Left renal cortex interstitium (tissue), 4 donors: Measurements from ENCODE around the gene TIGAR. TPM values are rescaled to one million over a fixed set of nuclear protein-coding genes. Genes with fewer than 3 reads are reported as not detected.

Experiments
- DNase-seq, 4 donors: peaks; one replicate each; pipeline ENCODE4 v3.0.0-alpha.2; 2013; ENCODE audit warnings: low read depth in 4 of 4, low spot score in 2 of 4, missing footprints in 1 of 4
- polyA plus RNA-seq, 4 donors: library from polyadenylated mRNA; unstranded; fragments of 120-200 nt; gene quantifications; one replicate each; pipeline ENCODE4 v1.2.1, GENCODE V29; 2013; ENCODE audit not compliant: insufficient read length in 4 of 4

TIGAR gene
- 1 to 10 TPM; 6.9 to 8.4 (median 7.4) TPM for polyA plus RNA-seq

- DNase-seq = peak; percentile 75 to 93 (median 87)
Measured at GRCh38 chr12:4320853-4321701, at the start of gene TIGAR. TSS of gene TIGAR (plus strand) at chr12:4321213. CDS start at chr12:4321272, 59 bp downstream.

GRCh38 chr12:4271717-4272423, 49.1 kb upstream of the TIGAR start:
- DNase-seq = peak; percentile 66 to 81 (median 72)

GRCh38 chr12:4272424-4273272, 48.4 kb upstream of the TIGAR start:
- peak in 2 of 4 donors; percentile 44 to 71 for DNase-seq

GRCh38 chr12:4273273-4273651, 47.8 kb upstream of the TIGAR start:
- DNase-seq = peak in 1 of 4 donors; percentile 79

GRCh38 chr12:4273652-4274395, 47.2 kb upstream of the TIGAR start, which contains the start of gene CCND2:
TSS of gene CCND2 (plus strand) at chr12:4273762. CDS start at chr12:4274041, 279 bp downstream.
- peak in 3 of 4 donors; percentile 81 to 91 (median 90) for DNase-seq

GRCh38 chr12:4274396-4275015, 46.5 kb upstream of the TIGAR start:
- peak in 2 of 4 donors; percentile 32 to 41 for DNase-seq

GRCh38 chr12:4275016-4275869, 45.8 kb upstream of the TIGAR start:
- peak in 2 of 4 donors; percentile 50 to 75 for DNase-seq

GRCh38 chr12:4275870-4276301, 45.1 kb upstream of the TIGAR start:
- peak in 1 of 4 donors; percentile 34 for DNase-seq

- DNase-seq = peak; percentile 88 to 95 (median 89)
Measured at GRCh38 chr12:4276524-4277204, 44.3 kb upstream of the TIGAR start.

- DNase-seq = no peak
Measured at GRCh38 chr12:4277205-4277543, 43.8 kb upstream of the TIGAR start.

- no peak for DNase-seq
Measured at GRCh38 chr12:4277857-4278256, 43.2 kb upstream of the TIGAR start.

GRCh38 chr12:4278329-4279197, 42.5 kb upstream of the TIGAR start:
- DNase-seq = no peak

GRCh38 chr12:4279198-4279690, 41.8 kb upstream of the TIGAR start:
- DNase-seq = no peak

- no peak for DNase-seq
Measured at GRCh38 chr12:4280351-4281163, 40.5 kb upstream of the TIGAR start.

- DNase-seq = no peak
Measured at GRCh38 chr12:4281173-4281654, 39.8 kb upstream of the TIGAR start.
